ENCODE results near the gene CSTA. TPM values are rescaled to one million over a fixed set of nuclear protein-coding genes. Genes with fewer than 3 reads are reported as not detected.
A peak's percentile ranks its signal among the peaks of the same experiment; 100 is the strongest.

The CSTA gene
- total and polyA plus RNA-seq, 2 of the 8 experiments (the other 6 are each of a cell fraction or from before 2014, with no cell fraction given), result not detected

DNA sequence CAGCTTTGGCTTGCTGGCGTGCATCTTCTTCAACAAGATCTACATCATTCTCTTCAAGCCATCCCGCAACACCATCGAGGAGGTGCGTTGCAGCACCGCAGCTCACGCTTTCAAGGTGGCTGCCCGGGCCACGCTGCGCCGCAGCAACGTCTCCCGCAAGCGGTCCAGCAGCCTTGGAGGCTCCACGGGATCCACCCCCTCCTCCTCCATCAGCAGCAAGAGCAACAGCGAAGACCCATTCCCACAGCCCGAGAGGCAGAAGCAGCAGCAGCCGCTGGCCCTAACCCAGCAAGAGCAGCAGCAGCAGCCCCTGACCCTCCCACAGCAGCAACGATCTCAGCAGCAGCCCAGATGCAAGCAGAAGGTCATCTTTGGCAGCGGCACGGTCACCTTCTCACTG, 40.6 kb upstream of the CSTA start:
- no peaks in the 10 kb centered on the region for H4K20me1 ChIP-seq (replicated peaks in 1 of 2; ENCODE audit: control insufficient read depth in 1 of 2, insufficient read depth in 2 of 2, low read length in 2 of 2)
- H3K4me2 ChIP-seq (ENCODE audit: insufficient read depth in 1 of 2, low read depth in 2 of 2, low read length in 2 of 2), result no peak overlapping the region
- no peak overlapping the region for H3K18ac ChIP-seq (ENCODE audit: extremely low read depth, low read length)
- H2BK12ac ChIP-seq (ENCODE audit: low read depth, low read length), result no peak overlapping the region
- H2AK5ac ChIP-seq (ENCODE audit: low read depth, low read length), result no peak overlapping the region
- H3K23me2 ChIP-seq (ENCODE audit: low read depth, low read length), result no peaks in the 10 kb centered on the region
- H2BK120ac ChIP-seq (replicated peaks; ENCODE audit: low read depth, low read length), result no peak overlapping the region
- H3K27ac ChIP-seq (ENCODE audit: low read depth, low read length), result no peak overlapping the region
- no peaks in the 10 kb centered on the region for H3K9me3 ChIP-seq (ENCODE audit: insufficient read depth in 2 of 2, low read depth in 1 of 2, low read length in 1 of 2)
- no peak for FAIRE-seq
- H2AFZ ChIP-seq (ENCODE audit: low read length), result no peak overlapping the region
- H3K36me3 ChIP-seq (ENCODE audit: control insufficient read depth in 2 of 4, insufficient read depth in 4 of 4, low read length in 3 of 4), result no peaks in the 10 kb centered on the region
- peak overlapping the region; percentile 53; the same call in 1 of the 2 replicates for H4K8ac ChIP-seq (ENCODE audit: extremely low read depth, insufficient read depth, low read length)
- no peak overlapping the region for H2BK5ac ChIP-seq (ENCODE audit: low read depth, low read length)
- no peak overlapping the region for H3K23ac ChIP-seq (ENCODE audit: insufficient read length)
- no peak overlapping the region for H4K5ac ChIP-seq (ENCODE audit: insufficient read length, low read depth, low read length)
- H3K79me1 ChIP-seq (ENCODE audit: low read depth, low read length), result no peaks in the 10 kb centered on the region
- H2BK15ac ChIP-seq (ENCODE audit: low read length), result no peak overlapping the region
- H3K4me1 ChIP-seq (replicated peaks in 1 of 4; ENCODE audit: control insufficient read depth in 3 of 4, insufficient read depth in 4 of 4, low read length in 3 of 4), result no peaks in the 10 kb centered on the region
- ChIA-PET CTCF (ENCODE audit: partially characterized antibody) (interaction anchor here (3.8 kb wide), 1 partner anchor 16 kb away, joined by 13 read pairs; no protein-coding TSS in a partner anchor), POLR2A (ENCODE audit: partially characterized antibody) (no interaction called here)
- H3K79me2 ChIP-seq (ENCODE audit: control insufficient read depth in 1 of 2, insufficient read depth in 2 of 2, low read length in 2 of 2), result no peaks in the 10 kb centered on the region
- H3K27me3 ChIP-seq (replicated peaks in 1 of 4; ENCODE audit: control insufficient read depth in 3 of 4, extremely low read depth in 1 of 4, insufficient read depth in 3 of 4, low read length in 3 of 4), result no peaks in the 10 kb centered on the region
- DNase-seq (ENCODE audit: low read depth in 1 of 2, low spot score in 2 of 2), result no peak
- H4K91ac ChIP-seq (replicated peaks; ENCODE audit: insufficient read length, low read length), result no peak overlapping the region
- H3K14ac ChIP-seq (ENCODE audit: insufficient read length), result no peak overlapping the region
- no peak overlapping the region for H2BK20ac ChIP-seq (ENCODE audit: low read length)
- H3K4me3 ChIP-seq (ENCODE audit: extremely low read depth in 1 of 4, insufficient read depth in 2 of 4, low read depth in 3 of 4, low read length in 4 of 4), result no peak overlapping the region
- H3K56ac ChIP-seq (replicated peaks; ENCODE audit: insufficient read length, low read depth, low read length), result no peak overlapping the region
- WGBS, 2 experiments (ENCODE audit: extremely low coverage in 1 of 2, insufficient coverage in 1 of 2, insufficient read length in 1 of 2, insufficient replicate concordance in 2 of 2, low coverage in 1 of 2, low lambda C conversion rate in 2 of 2, missing lambda C conversion rate in 1 of 2), result 92% methylated on average over 16 of the region's 20 CpGs; no CpG with 5 or more reads in 1 of the 2 experiments
- no peak overlapping the region for H3K9ac ChIP-seq (replicated peaks in 1 of 4; ENCODE audit: extremely low read depth in 1 of 4, low read depth in 3 of 4, low read length in 3 of 4)
- no peak overlapping the region for H3K4ac ChIP-seq (replicated peaks; ENCODE audit: insufficient read length, low read depth, low read length)
- no peak for TF ChIP-seq SP2 (IDR thresholded peaks at IDR 0.05; ENCODE audit: low read length)
- TF ChIP-seq, protein P1, sequence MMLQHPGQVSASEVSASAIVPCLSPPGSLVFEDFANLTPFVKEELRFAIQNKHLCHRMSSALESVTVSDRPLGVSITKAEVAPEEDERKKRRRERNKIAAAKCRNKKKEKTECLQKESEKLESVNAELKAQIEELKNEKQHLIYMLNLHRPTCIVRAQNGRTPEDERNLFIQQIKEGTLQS (IDR thresholded peaks at IDR 0.05; ENCODE audit: insufficient read depth, low read depth, low read length), result no peak
- TF ChIP-seq, protein P2, sequence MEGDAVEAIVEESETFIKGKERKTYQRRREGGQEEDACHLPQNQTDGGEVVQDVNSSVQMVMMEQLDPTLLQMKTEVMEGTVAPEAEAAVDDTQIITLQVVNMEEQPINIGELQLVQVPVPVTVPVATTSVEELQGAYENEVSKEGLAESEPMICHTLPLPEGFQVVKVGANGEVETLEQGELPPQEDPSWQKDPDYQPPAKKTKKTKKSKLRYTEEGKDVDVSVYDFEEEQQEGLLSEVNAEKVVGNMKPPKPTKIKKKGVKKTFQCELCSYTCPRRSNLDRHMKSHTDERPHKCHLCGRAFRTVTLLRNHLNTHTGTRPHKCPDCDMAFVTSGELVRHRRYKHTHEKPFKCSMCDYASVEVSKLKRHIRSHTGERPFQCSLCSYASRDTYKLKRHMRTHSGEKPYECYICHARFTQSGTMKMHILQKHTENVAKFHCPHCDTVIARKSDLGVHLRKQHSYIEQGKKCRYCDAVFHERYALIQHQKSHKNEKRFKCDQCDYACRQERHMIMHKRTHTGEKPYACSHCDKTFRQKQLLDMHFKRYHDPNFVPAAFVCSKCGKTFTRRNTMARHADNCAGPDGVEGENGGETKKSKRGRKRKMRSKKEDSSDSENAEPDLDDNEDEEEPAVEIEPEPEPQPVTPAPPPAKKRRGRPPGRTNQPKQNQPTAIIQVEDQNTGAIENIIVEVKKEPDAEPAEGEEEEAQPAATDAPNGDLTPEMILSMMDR (IDR thresholded peaks at IDR 0.05; ENCODE audit: control extremely low read depth in 1 of 3, insufficient read depth in 1 of 3, low read depth in 1 of 3, low read length in 3 of 3), result no peak
- no peak for TF ChIP-seq SIRT6 (IDR thresholded peaks at IDR 0.05; ENCODE audit: low read length)
- TF ChIP-seq ASH2L (IDR thresholded peaks at IDR 0.05; ENCODE audit: low read length), result no peak
- no peak for TF ChIP-seq FOSL1 (IDR thresholded peaks at IDR 0.05; ENCODE audit: insufficient read depth, low read depth, low read length)
- TF ChIP-seq BACH1 (IDR thresholded peaks at IDR 0.05; ENCODE audit: low read length), result no peak
- no peak for TF ChIP-seq RFX5 (IDR thresholded peaks at IDR 0.05; ENCODE audit: borderline replicate concordance, low read depth, low read length)
- no peak for TF ChIP-seq BCL11A (IDR thresholded peaks at IDR 0.05; ENCODE audit: low read depth in 2 of 2, low read length in 2 of 2)
- no peak for TF ChIP-seq MAFK (IDR thresholded peaks at IDR 0.05; ENCODE audit: low read depth, low read length)
- TF ChIP-seq HDAC6 (IDR thresholded peaks at IDR 0.05; ENCODE audit: low read depth, low read length), result no peak
- no peak for TF ChIP-seq RNF2 (IDR thresholded peaks at IDR 0.05; ENCODE audit: borderline replicate concordance, low read depth, low read length, missing control alignments, poor library complexity, severe bottlenecking)

Measured in H1 (cell line).